ENCODE measurements around the gene NBPF4.
"Not testable (repeated sequence)": the region's sequence is repeated elsewhere in the genome, so short reads cannot be mapped to it uniquely, and the experiment has no call there.

NBPF4 gene

DNA sequence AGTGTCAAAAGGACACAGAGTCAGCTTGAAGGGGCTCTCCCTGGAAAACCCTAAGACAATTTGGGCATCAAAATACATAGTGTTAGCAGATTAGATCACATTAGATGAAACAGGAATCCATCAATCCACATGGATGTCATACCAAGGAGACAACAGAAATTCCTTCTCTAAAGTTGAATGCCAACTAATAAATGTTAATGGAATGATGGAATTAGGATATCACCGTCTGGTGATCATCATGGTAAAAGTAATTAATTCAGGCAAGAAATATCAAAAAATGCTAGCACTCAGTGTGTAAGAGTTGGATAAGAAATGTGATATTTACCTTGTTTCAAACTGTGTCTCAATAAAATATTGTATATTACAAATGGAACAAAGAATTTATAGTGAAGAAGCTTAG lies 32.9 kb downstream of the NBPF4 start:
- DNase-seq (ENCODE audit: low read depth in 1 of 2, low spot score in 1 of 2) = no peak

DNA sequence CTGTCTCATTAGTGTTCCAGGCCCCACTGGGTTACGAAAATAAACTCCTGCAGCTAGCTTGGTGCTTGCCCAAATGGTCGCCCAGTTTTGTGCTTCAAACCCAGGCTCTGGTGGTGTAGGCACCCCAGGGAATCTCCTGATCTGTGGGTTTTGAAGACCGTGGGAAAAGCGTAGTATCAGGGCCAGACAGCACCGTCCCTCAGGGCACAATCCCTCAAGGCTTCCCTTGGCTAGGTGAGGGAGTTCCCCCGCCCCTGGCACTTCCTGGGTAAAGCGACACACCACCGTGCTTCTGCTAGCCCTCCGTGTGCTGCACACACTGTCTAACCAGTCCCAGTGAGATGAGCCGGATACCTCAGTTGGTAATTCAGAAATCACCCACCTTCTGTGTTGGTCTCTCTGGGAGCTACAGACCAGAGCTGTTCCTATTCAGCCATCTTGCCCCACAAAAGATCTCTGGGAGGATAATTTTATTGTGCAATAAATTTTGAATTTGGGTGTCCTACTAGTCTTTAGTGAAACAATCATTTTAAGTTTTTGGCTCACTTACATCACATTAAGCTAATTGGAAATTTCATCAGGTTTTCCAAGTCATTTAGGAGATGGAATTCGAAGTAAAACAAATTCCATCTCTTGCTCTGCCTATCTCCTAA lies 34.3 kb downstream of the NBPF4 start:
- no peak for DNase-seq (ENCODE audit: low read depth in 1 of 2, low spot score in 1 of 2)

DNA sequence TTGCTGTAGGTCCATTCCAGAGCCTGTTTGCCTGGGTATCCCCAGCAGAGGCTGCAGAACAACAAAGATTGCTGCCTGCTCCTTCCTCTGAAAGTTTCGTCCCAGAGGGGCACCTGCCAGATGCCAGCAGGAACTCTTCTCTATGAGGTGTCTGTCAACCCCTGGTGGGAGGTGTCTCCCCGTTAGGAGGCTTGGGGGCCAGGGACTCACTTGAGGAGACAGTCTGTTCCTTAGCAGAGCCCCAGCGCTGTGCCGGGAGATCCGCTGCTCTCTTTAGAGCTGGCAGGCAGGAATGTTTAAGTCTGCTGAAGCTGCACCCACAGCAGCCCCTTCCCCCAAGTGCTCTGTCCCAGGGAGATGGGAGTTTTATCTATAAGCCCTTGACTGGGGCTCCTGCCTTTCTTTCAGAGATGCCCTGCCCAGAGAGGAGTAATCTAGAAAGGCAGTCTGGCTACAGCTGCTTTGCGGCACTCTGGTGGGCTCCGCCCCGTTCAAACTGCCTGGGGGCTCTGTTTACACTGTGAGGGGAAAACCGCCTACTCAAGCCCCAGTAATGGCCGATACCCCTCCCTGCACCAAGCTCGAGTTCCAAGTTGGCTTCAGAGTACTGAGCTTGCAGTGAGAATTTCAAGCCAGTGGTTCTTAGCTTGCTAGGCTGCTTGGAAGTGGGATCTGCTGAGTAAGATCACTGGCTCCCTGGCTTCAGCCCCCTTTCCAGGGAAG lies 35.0 kb downstream of the NBPF4 start:
- DNase-seq (ENCODE audit: low read depth in 1 of 2, low spot score in 1 of 2) = no peak

DNA sequence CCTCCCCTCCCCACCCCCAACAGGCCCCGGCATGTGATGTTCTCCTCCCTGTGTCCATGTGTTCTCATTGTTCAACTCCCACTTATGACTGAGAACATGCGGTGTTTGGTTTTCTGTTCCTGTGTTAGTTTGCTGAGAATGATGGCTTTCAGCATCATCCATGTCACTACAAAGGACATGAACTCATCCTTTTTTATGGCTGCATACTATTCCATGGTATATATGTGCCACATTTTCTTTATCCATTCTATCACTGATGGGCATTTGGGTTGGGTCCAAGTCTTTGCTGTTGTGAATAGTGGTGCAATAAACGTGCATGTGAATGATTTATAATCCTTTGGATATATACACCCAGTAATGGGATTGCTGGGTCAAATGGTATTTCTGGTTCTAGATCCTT lies 40.3 kb downstream of the NBPF4 start:
- not testable (repeated sequence) for DNase-seq (ENCODE audit: low read depth in 1 of 2, low spot score in 1 of 2)

DNA sequence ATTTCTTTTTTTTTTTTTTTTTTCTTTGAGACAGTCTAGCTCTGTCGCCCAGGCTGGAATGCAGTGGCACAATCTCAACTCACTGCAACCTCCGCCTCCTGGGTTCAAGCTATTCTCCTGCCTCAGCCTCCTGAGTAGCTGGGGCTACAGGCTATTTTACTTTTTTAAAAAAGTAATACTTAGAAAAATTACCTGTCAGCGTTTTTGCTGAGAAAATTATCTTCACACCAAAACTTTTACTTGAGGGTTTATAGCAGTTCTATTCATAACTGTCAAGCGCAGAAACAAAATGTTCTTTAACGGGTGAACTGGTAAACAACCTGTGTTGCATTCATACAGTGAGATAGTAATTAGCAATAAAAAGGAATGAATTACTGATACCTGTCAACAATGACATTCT lies 42.2 kb downstream of the NBPF4 start:
- no peak for DNase-seq (ENCODE audit: low read depth in 1 of 2, low spot score in 1 of 2)

DNA sequence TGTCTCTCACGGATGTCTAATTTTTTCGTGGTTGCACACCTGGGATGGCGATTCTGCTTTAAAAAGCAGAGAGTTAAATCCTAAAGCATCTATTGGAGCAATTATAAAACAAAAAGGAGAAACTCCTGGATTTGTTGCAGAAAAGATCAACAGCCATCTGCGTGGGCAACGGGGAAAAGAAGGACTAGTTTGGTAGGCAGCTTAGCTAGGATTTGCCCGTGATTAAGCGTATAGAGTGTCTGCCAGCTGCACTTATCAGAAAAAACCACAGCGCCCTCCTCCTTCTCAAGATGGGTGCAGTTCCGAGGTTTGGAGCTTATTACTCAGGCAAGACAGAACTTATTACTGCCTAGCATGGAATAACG lies 43.2 kb downstream of the NBPF4 start:
- DNase-seq (ENCODE audit: low read depth in 1 of 2, low spot score in 1 of 2) = peak in 1 of 2 donors; percentile 15

DNA sequence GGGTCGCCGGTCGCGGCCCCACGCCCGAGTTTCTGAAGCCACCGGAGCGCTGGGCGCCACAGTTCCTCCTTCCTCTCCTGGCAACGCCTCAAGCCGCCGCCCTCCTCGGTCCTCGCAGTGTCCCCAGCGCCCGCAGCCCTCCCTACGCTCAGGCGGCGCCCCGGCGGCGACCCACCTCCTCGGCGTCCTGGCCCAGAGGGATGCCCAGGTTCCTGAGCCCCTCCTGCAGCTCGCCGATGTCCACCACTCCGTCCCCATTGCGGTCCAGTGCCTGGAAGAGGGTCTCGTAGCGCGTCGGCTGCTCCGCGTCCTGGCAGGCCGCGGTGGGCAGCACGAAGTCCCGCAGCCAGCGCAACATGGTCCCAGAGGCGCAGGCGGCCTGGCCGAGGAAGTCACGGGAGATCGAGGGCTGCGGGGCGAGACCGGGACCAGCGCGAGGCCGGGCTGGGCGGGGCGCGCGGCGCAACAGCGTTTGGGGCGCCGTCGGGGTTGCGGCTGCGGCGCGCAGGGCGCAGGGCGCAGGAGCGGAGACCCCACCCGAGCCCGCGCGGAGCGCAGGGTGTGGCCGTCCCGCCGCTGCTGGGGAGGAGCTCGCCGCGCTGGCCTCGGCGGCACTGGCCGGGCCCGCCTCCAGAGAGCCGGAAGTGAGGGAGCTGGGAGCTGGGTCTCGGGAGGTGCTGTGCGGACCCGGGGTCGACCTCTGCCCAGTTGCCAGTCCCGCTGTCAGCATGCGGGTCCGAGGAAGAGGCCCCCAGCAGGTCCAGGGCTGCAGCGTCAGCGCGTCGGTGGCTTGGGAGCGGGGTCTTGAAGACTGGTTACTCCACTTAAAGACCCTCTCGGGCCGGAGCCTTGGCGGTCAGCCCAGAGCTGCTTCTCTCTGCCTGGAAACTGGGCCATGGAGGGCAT lies 43.8 kb downstream of the NBPF4 start, which contains the start of gene SLC25A24:
TSS of gene SLC25A24 (minus strand) at position 563 of the 906 bp plus-strand sequence. CDS start at position 358, 205 bp downstream.
- DNase-seq (ENCODE audit: low read depth in 1 of 2, low spot score in 1 of 2) = peak; percentile 44 to 56

DNA sequence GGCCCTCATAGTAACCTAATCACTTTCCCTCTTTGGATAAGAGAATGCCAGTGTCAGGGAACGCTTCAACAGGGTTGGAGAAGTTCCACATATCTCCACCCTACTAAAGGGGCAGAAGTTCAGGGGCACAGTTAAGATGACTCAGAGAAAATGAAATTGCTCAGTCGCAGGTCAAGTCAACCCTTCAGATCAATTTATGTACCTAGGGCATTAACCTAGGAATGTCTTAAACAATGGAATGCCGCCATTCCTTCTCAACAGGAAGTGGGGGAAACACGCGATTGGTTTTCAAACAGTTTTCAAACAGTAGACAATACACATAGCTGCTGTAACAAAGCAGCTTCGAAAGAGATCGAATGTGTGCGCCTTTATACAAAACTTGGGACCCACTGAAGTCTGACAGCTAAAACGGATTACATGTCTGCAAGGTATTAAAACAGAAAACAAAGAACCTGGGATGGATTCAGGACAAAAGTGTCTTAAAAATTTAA lies 44.6 kb downstream of the NBPF4 start:
- no peak for DNase-seq (ENCODE audit: low read depth in 1 of 2, low spot score in 1 of 2)

DNA sequence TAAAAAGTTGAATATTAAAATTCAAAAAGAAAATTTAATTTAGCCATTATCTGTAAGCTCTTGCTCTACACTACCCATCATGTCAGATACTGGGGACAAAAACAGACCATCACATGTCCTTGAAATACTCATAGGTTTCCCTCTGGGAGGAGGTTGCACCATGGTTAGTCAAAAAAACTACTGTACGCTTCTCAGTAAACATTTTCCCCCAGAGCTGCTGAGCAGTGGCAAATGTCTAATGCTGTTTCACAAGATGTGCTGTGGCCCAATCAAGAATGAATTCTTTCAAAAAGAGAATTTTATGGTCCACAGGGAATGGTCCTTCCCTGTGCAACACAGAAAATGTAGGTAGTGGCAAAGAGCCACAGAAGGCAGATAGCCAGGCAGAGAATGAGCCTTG lies 49.8 kb downstream of the NBPF4 start:
- no peak for DNase-seq (ENCODE audit: low read depth in 1 of 2, low spot score in 1 of 2)

DNA sequence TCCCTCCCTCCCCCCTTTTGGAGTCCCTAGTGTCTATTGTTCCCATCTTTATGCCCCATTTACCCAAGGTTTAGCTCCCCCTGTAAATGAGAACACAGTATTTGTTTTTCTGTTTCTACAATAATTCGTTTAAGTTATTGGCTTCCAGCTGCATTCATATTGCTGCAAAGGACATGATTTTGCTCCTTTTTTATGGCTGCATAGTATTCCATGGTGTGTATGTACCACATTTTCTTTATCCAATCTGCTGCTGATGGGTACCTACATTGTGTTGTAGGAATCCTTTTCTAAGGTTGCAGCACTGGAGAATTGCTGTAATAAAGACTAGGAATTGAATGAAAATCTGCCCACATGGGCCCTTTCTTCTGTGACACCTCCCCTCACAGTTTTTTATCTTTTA lies 50.5 kb downstream of the NBPF4 start:
- DNase-seq (ENCODE audit: low read depth in 1 of 2, low spot score in 1 of 2) = no peak

DNA sequence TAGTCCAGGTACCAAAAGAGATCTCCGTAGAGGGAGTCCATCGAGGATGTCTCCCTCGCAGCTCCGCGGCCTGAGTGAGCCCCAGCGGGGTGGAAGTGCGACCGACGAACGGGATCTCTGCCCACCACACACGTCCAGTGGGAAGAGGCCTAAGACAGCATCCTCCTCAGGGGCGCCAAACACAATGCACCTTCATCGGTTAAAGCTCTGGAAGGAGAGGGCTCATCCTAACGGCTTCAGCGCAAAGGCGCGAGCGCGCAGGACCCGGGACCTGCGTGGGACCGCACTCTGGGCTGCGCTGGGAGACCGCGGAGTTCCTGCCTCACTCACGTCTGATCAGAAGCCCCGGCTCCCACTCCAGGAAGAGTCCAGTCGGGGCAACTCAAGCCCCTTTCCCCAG lies 51.3 kb downstream of the NBPF4 start:
- no peak for DNase-seq (ENCODE audit: low read depth in 1 of 2, low spot score in 1 of 2)

DNA sequence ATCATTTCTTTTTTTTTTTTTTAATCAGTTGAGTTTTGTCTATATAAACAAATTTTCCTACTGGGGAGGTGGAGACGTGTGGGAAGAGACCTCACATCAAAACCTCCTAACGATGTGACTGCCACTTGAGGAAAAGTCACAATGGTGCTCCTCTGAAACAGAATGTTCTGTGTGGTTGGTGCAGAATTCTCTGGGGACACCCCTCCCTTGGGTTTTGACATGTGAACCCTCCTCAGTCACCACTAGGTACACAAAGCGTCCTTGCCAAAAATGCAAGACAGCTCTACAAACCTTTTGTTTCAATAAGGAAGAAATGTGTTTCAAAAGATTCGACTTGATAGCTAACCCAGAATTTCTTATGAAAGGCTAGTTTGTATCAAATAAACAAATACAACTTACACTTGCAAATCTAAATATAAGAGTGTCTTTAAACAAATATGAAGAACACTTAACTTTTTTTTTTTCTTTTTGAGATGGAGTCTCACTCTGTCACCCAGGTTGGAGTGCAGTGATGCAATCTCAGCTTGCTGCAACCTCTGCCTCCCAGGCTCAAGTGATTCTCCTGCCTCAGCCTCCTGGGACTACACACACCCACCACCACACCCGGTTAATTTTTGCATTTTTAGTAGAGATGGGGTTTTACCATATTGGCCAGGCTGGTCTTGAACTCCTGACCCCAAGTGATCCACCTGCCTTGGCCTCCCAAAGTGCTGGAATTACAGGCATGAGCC lies 53.0 kb downstream of the NBPF4 start:
- no peak for DNase-seq (ENCODE audit: low read depth in 1 of 2, low spot score in 1 of 2)

DNA sequence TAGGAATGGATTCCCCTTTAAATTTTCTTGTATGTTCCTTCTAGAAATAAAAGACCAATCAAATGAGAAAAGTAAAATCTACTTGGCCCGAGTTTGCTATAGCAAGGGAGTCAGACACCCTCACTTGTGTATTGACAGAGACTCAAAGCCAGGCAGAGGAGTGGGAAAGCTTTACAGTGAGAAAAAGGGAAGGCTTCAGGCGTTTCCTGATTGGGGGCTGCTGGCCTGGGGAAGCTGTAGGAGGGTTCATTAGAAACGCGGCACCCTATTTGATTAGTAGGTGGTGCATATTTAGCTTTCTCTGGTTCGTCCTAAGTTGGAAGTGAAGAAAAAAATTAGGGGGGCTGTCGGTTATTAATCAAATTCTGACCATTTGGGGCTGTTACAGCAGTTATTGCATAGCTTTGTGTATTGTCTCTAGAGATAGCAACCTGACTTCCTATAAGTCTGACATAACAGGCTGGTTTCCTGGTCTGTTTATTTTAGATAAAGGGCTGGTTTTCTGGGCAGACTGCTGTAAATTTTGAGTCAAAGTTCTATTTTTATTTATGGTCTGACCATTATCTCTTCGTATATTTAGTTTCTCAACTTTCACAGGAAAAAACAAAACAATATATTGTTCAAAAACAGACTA lies 53.8 kb downstream of the NBPF4 start:
- no peak for DNase-seq (ENCODE audit: low read depth in 1 of 2, low spot score in 1 of 2)

DNA sequence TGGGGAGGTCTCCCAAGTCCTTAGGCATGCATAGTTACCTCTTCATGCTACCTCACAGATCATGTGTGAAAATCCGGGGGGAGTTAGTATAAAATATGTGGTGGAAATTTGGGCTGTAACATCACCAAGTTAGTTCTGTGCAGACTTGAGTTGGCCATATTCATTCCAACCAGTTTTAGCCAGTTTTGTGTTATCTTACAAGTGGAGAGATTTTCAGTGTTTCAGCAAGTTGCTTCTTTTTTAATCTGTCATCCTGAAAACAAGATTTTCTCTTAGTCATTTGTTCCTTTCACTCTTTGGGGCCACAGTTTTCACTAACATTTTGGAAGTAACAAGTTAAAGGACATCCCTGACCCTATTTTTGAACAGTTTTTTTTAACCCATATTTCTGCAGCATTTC lies 55.1 kb downstream of the NBPF4 start:
- no peak for DNase-seq (ENCODE audit: low read depth in 1 of 2, low spot score in 1 of 2)

DNA sequence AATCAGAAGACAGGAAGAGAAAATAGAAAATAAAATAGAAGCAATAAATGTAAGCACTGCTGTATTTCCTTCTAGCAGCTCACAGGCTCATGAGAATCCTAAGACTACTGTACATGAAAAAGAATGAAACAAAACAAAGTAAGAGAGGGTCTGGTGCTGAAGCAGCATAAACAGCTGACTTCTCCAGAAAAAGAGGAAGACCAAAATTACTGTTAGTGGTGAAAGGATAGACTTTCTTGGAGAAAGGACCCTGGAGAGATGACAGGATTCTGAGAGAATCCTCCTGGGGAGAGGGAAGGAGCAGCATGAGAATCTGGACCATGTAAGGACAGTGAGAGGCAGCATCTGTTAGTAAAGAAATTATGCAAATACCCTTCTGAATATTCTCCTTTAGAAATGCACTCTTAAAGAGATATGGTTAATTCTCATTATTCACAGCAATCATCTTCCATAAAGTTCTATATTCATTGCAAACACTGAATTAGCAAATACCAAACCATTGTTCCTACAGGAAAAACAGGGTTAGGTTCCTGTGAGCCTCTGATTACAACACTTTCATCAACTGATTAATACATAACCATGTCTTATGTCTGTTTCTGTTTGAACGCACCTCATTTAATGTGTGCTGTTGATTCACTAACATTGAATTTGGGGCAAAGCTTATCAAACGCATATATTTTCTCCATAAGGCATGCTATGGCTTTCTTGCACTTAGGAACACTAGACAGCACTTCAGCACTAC lies 60.7 kb downstream of the NBPF4 start:
- no peak for DNase-seq (ENCODE audit: low read depth in 1 of 2, low spot score in 1 of 2)

DNA sequence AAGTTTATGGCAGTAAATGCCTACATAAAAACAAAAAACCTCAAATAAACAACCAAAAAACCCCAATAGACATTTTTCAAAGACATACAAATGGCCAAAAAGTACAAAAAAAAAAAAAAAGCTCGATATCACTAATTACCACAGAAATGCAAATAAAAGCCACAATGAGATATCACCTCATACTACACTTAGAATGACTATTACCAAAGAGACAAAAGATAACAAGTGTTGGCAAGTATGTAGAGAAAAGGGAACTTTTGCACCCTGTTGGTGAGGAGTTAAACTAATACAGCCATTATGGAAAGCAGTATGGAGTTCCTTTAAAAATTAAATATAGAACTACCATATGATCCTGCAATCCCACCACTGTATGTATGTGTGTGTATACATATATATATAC lies 64.9 kb downstream of the NBPF4 start:
- no peak for DNase-seq (ENCODE audit: low read depth in 1 of 2, low spot score in 1 of 2)

Measured in activated T-helper 1 cell treated with anti-CD3 and anti-CD28 coated beads, Interleukin-2, amount 50 U/mL, for 16 hours (primary cell).